Mesenchymal stem cell (in vitro differentiated cells and primary cell): ENCODE results near the gene CDK4.

Experiments used
- DNase-seq: peaks from one replicate; pipeline ENCODE4 v3.0.0-alpha.2; 2013
- H2AFZ ChIP-seq: one replicate; pipeline ENCODE4 v1.6.1; 2013; ENCODE audit warnings: low read depth, mild to moderate bottlenecking, control low read depth, inconsistent platforms, low read length, moderate library complexity
- H2AK5ac ChIP-seq: 2 replicates; pipeline ENCODE4 v1.6.1; 2013; ENCODE audit warnings: low read length, moderate library complexity, mild to moderate bottlenecking, inconsistent platforms; ENCODE audit not compliant: severe bottlenecking
- H2BK120ac ChIP-seq: one replicate; pipeline ENCODE4 v1.6.1; 2013; ENCODE audit warnings: low read depth, mild to moderate bottlenecking, inconsistent platforms, low read length, moderate library complexity
- H2BK12ac ChIP-seq, 2 experiments: one replicate each; pipeline ENCODE4 v1.6.1; 2013; ENCODE audit warnings: inconsistent platforms in 2 of 2, low read length in 2 of 2, mild to moderate bottlenecking in 2 of 2, moderate library complexity in 2 of 2, control low read depth in 1 of 2
- H2BK15ac ChIP-seq: one replicate; pipeline ENCODE4 v1.6.1; 2013; ENCODE audit warnings: mild to moderate bottlenecking, low read depth, inconsistent platforms; ENCODE audit not compliant: poor library complexity, severe bottlenecking
- H2BK5ac ChIP-seq: 2 replicates; pipeline ENCODE4 v1.6.1; 2013; ENCODE audit warnings: low read depth, mild to moderate bottlenecking, low read length, control low read depth, inconsistent platforms; ENCODE audit not compliant: poor library complexity, severe bottlenecking
- H3K14ac ChIP-seq, 2 experiments: one replicate each; pipeline ENCODE4 v1.6.1; 2013; ENCODE audit warnings: inconsistent platforms in 2 of 2, low read length in 2 of 2, control low read depth in 1 of 2, mild to moderate bottlenecking in 1 of 2, moderate library complexity in 1 of 2
- H3K18ac ChIP-seq, 2 experiments: one replicate each; pipeline ENCODE4 v1.6.1; 2013; ENCODE audit warnings: inconsistent platforms in 2 of 2, low read length in 2 of 2, control low read depth in 1 of 2, low read depth in 1 of 2, mild to moderate bottlenecking in 1 of 2
- H3K23ac ChIP-seq, 2 experiments: one replicate each; pipeline ENCODE4 v1.6.1; 2013; ENCODE audit warnings: inconsistent platforms in 2 of 2, low read length in 2 of 2, mild to moderate bottlenecking in 2 of 2, moderate library complexity in 2 of 2, control low read depth in 1 of 2
- H3K27ac ChIP-seq: 2 replicates; pipeline ENCODE4 v1.5.1; 2013; ENCODE audit warnings: mild to moderate bottlenecking, moderate library complexity, low read length, control low read depth, inconsistent platforms; ENCODE audit not compliant: poor library complexity, severe bottlenecking
- H3K27me3 ChIP-seq, 2 experiments: 2 replicates each; pipeline versions ENCODE4 v1.6.1 to v1.7.0; 2013; ENCODE audit warnings: low read length in 2 of 2, mild to moderate bottlenecking in 2 of 2, moderate library complexity in 2 of 2, control low read depth in 1 of 2, inconsistent platforms in 1 of 2; ENCODE audit not compliant: control insufficient read depth in 1 of 2, insufficient read depth in 1 of 2
- H3K36me3 ChIP-seq, 2 experiments: 2 replicates each; pipeline versions ENCODE4 v1.6.1 to v1.7.0; 2013; ENCODE audit warnings: low read length in 2 of 2, control low read depth in 1 of 2, inconsistent platforms in 1 of 2, low read depth in 1 of 2, mild to moderate bottlenecking in 1 of 2; ENCODE audit not compliant: insufficient read depth in 2 of 2, control insufficient read depth in 1 of 2
- H3K4ac ChIP-seq, 2 experiments: one replicate each; pipeline ENCODE4 v1.6.1; 2013; ENCODE audit warnings: inconsistent platforms in 2 of 2, low read length in 2 of 2, mild to moderate bottlenecking in 2 of 2, moderate library complexity in 2 of 2, control low read depth in 1 of 2, low read depth in 1 of 2
- H3K4me1 ChIP-seq: 2 replicates; pipeline ENCODE4 v1.6.1; 2013; ENCODE audit warnings: low read depth, low read length, control low read depth; ENCODE audit not compliant: control insufficient read depth, insufficient read depth
- H3K4me2 ChIP-seq: 2 replicates; pipeline ENCODE4 v1.6.1; 2013; ENCODE audit warnings: low read length, mild to moderate bottlenecking, inconsistent platforms; ENCODE audit not compliant: poor library complexity, severe bottlenecking
- H3K4me3 ChIP-seq, 2 experiments: 2 replicates each; pipeline versions ENCODE4 v1.5.1 to v1.7.0; 2013; ENCODE audit warnings: low read length in 2 of 2, mild to moderate bottlenecking in 2 of 2, control low read depth in 1 of 2, low read depth in 1 of 2; ENCODE audit not compliant: insufficient read depth in 1 of 2
- H3K79me1 ChIP-seq: replicated peaks from 2 replicates; pipeline ENCODE4 v1.6.1; 2013; ENCODE audit warnings: mild to moderate bottlenecking, control low read depth, low read length, inconsistent platforms; ENCODE audit not compliant: poor library complexity, severe bottlenecking
- H3K9ac ChIP-seq: 2 replicates; pipeline ENCODE4 v1.7.0; 2013; ENCODE audit warnings: mild to moderate bottlenecking, low read length, moderate library complexity
- H3K9me3 ChIP-seq: 2 replicates; pipeline ENCODE4 v1.7.0; 2013; ENCODE audit warnings: mild to moderate bottlenecking, low read length; ENCODE audit not compliant: control insufficient read depth
- H4K8ac ChIP-seq: one replicate; pipeline ENCODE4 v1.6.1; 2013; ENCODE audit warnings: inconsistent platforms, mild to moderate bottlenecking, low read length, moderate library complexity
- H4K91ac ChIP-seq: one replicate; pipeline ENCODE4 v1.6.1; 2013; ENCODE audit warnings: mild to moderate bottlenecking, low read length, inconsistent platforms
- WGBS: methylation state at CpG from one replicate; pipeline ENCODE4 v1.1.7; 2013; ENCODE audit warnings: mixed read lengths; 5-methylcytosine and 5-hydroxymethylcytosine counted together

CDK4 gene

GRCh38 chr12:57730336-57731067, 21.6 kb downstream of the CDK4 start:
- Histone ChIP-seq H3K4ac (no peak overlapping the region), H3K14ac (no peak overlapping the region), H3K79me1 (no peaks in the 10 kb centered on the region), H3K4me3 (no peak overlapping the region), H4K91ac (no peak overlapping the region), H2BK120ac (no peak overlapping the region), H3K27me3 (peaks cover 81 to 91% of the 10 kb centered on the region in 2 experiments), H3K4me2 (no peak overlapping the region), H2BK12ac (no peak overlapping the region), H3K36me3 (peaks cover 0 to 4% of the 10 kb centered on the region in 2 experiments), H3K9ac (no peak overlapping the region), H2AFZ (no peak overlapping the region), H3K4me1 (peaks cover 18% of the 10 kb centered on the region), H3K18ac (no peak overlapping the region), H2AK5ac (no peak overlapping the region), H2BK5ac (no peak overlapping the region), H4K8ac (no peak overlapping the region), H3K23ac (no peak overlapping the region), H3K27ac (no peak overlapping the region), H3K9me3 (no peaks in the 10 kb centered on the region), H2BK15ac (no peak overlapping the region)
- DNase-seq, result no peak
- 83% methylated on average over 12 of the region's 13 CpGs for WGBS

- 65% methylated on average over 5 of the region's 5 CpGs for WGBS
- Histone ChIP-seq H3K4me1 (peaks cover 18% of the 10 kb centered on the region), H2BK120ac (no peak overlapping the region), H3K27ac (no peak overlapping the region), H3K4ac (no peak overlapping the region), H4K8ac (no peak overlapping the region), H3K36me3 (peaks cover 0 to 4% of the 10 kb centered on the region in 2 experiments), H3K18ac (no peak overlapping the region), H3K27me3 (peaks cover 77 to 88% of the 10 kb centered on the region in 2 experiments), H2AK5ac (no peak overlapping the region), H3K9me3 (no peaks in the 10 kb centered on the region), H2BK15ac (no peak overlapping the region), H3K9ac (no peak overlapping the region), H4K91ac (no peak overlapping the region), H2BK5ac (no peak overlapping the region), H2AFZ (no peak overlapping the region), H3K79me1 (no peaks in the 10 kb centered on the region), H3K4me3 (no peak overlapping the region), H2BK12ac (no peak overlapping the region), H3K23ac (no peak overlapping the region), H3K14ac (no peak overlapping the region), H3K4me2 (no peak overlapping the region)
- no peak for DNase-seq
Measured at GRCh38 chr12:57729321-57729844, 22.7 kb downstream of the CDK4 start.

- Histone ChIP-seq H3K9me3 (no peaks in the 10 kb centered on the region), H3K4ac (no peak overlapping the region), H3K4me3 (no peak overlapping the region), H3K79me1 (no peaks in the 10 kb centered on the region), H4K8ac (no peak overlapping the region), H3K9ac (no peak overlapping the region), H2BK5ac (no peak overlapping the region), H3K27ac (no peak overlapping the region), H2BK15ac (no peak overlapping the region), H3K23ac (no peak overlapping the region), H2BK120ac (no peak overlapping the region), H4K91ac (no peak overlapping the region), H3K4me2 (no peak overlapping the region), H3K36me3 (peaks cover 0 to 4% of the 10 kb centered on the region in 2 experiments), H3K27me3 (peaks cover 66 to 80% of the 10 kb centered on the region in 2 experiments), H2BK12ac (no peak overlapping the region), H3K4me1 (peaks cover 21% of the 10 kb centered on the region), H2AK5ac (no peak overlapping the region), H3K18ac (no peak overlapping the region), H2AFZ (no peak overlapping the region), H3K14ac (no peak overlapping the region)
- 33% methylated on average over 16 of the region's 21 CpGs for WGBS
- DNase-seq, result no peak
Measured at GRCh38 chr12:57727758-57728395, 24.2 kb downstream of the CDK4 start.
